ENCODE measurements around the gene CHN2.

DNA sequence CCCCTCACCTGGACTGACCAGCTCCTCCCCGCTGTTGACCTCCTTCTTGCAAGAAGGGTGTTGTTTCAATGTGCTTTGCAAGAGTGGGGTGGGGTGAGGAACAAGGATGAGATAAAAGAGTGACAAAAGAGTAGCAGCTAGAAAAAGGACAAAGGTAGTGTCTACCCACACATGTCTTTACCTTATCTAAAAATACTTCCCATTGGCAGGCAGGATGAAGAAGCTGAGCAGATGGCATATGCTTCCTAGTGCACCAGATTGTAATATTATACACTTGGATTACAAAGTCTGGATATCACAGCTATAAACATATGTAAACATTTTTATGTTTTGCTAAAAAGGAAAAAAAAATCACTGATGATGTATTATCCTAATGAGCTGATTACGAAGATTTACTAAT, 34.5 kb downstream of the CHN2 start:
- TF ChIP-seq, protein P1, sequence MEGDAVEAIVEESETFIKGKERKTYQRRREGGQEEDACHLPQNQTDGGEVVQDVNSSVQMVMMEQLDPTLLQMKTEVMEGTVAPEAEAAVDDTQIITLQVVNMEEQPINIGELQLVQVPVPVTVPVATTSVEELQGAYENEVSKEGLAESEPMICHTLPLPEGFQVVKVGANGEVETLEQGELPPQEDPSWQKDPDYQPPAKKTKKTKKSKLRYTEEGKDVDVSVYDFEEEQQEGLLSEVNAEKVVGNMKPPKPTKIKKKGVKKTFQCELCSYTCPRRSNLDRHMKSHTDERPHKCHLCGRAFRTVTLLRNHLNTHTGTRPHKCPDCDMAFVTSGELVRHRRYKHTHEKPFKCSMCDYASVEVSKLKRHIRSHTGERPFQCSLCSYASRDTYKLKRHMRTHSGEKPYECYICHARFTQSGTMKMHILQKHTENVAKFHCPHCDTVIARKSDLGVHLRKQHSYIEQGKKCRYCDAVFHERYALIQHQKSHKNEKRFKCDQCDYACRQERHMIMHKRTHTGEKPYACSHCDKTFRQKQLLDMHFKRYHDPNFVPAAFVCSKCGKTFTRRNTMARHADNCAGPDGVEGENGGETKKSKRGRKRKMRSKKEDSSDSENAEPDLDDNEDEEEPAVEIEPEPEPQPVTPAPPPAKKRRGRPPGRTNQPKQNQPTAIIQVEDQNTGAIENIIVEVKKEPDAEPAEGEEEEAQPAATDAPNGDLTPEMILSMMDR (IDR thresholded peaks at IDR 0.05) = no peak
- no peak for TF ChIP-seq POLR2A (IDR thresholded peaks at IDR 0.05; ENCODE audit: low read depth)
- TF ChIP-seq EP300 (IDR thresholded peaks at IDR 0.05) = no peak
- no peak for TF ChIP-seq POLR2AphosphoS5 (IDR thresholded peaks at IDR 0.05)
